ENCODE results near the gene COPA.

DNA sequence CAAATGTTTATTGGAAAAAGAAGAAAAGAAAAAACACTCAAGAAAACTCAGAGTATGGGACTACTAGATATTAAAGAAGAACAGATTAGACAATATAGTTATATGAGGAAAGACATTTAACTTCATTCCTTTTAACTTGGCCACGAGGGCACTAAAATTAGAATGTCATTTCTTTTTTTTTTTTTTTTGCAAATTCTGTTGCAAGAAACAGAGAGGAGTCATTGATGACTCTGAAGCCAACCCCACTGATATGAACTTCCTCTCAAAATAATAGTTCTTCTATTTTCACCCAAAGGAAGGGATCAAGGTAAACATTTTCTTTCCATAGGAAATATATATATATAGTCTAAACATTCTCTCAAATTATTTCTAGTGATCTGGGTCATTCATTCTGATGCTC, 33.5 kb downstream of the COPA start:
- TF ChIP-seq MEF2A (IDR thresholded peaks at IDR 0.05; ENCODE audit: borderline replicate concordance, low read depth): no peak
- TF ChIP-seq, protein P1, sequence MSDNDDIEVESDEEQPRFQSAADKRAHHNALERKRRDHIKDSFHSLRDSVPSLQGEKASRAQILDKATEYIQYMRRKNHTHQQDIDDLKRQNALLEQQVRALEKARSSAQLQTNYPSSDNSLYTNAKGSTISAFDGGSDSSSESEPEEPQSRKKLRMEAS (IDR thresholded peaks at IDR 0.05; ENCODE audit: low read depth): no peak
- TF ChIP-seq, protein P2, sequence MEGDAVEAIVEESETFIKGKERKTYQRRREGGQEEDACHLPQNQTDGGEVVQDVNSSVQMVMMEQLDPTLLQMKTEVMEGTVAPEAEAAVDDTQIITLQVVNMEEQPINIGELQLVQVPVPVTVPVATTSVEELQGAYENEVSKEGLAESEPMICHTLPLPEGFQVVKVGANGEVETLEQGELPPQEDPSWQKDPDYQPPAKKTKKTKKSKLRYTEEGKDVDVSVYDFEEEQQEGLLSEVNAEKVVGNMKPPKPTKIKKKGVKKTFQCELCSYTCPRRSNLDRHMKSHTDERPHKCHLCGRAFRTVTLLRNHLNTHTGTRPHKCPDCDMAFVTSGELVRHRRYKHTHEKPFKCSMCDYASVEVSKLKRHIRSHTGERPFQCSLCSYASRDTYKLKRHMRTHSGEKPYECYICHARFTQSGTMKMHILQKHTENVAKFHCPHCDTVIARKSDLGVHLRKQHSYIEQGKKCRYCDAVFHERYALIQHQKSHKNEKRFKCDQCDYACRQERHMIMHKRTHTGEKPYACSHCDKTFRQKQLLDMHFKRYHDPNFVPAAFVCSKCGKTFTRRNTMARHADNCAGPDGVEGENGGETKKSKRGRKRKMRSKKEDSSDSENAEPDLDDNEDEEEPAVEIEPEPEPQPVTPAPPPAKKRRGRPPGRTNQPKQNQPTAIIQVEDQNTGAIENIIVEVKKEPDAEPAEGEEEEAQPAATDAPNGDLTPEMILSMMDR (IDR thresholded peaks at IDR 0.05): no peak
- no peak for TF ChIP-seq POLR2AphosphoS5 (IDR thresholded peaks at IDR 0.05; ENCODE audit: low read depth, low read length)
- TF ChIP-seq EZH2phosphoT487 (IDR thresholded peaks at IDR 0.05; ENCODE audit: borderline replicate concordance, low read depth): no peak
- TF ChIP-seq GABPA (IDR thresholded peaks at IDR 0.05; ENCODE audit: low read depth): no peak
- no peak for TF ChIP-seq FOXM1 (IDR thresholded peaks at IDR 0.05; ENCODE audit: low read depth)
- TF ChIP-seq YY1 (IDR thresholded peaks at IDR 0.05; ENCODE audit: low read depth): no peak
- no peak for TF ChIP-seq TEAD4 (IDR thresholded peaks at IDR 0.05; ENCODE audit: borderline replicate concordance, insufficient read depth)
- TF ChIP-seq RFX5 (IDR thresholded peaks at IDR 0.05; ENCODE audit: low read length): no peak
